HEK293 (cell line): Measurements from ENCODE around the gene PPIP5K2.

ENCODE experiments used
- CTCF ChIA-PET: fragments of 350-600 bp; formaldehyde crosslinking; extraction: SDS; loops from one replicate; lab custom pipeline; 2021; ENCODE audit warnings: antibody characterized with exemption; lab: Yijun Ruan, JAX
- POLR2A ChIA-PET: fragments of 300-600 bp; formaldehyde crosslinking; extraction: SDS; loops from one replicate; lab custom pipeline; 2020; ENCODE audit warnings: antibody characterized with exemption, inconsistent platforms; lab: Yijun Ruan, JAX
- H3K27ac ChIP-seq: fragments of 200-500 bp; sonication (Bioruptor generic); 2 replicates; pipeline ENCODE4 v1.5.1; 2014; ENCODE audit warnings: low read depth, low read length, control low read depth, inconsistent platforms; ENCODE audit errors: extremely low read depth
- H3K36me3 ChIP-seq, 2 experiments: fragments of 200-500 bp in 1 of 2; sonication (Bioruptor generic) in 1 of 2; 1 replicate in 1 of 2; 2 replicates in 1 of 2; pipeline ENCODE4 v1.5.1; 2014 to 2017; ENCODE audit warnings: inconsistent platforms in 2 of 2, low read length in 2 of 2; ENCODE audit not compliant: control insufficient read depth in 2 of 2, insufficient read depth in 1 of 2
- H3K4me1 ChIP-seq: fragments of 200-500 bp; sonication (Bioruptor generic); 2 replicates; pipeline ENCODE4 v1.5.1; 2014; ENCODE audit warnings: mild to moderate bottlenecking, low read length, inconsistent platforms; ENCODE audit not compliant: control insufficient read depth, insufficient read depth
- H3K4me3 ChIP-seq: 2 replicates; pipeline ENCODE4 v1.5.1; 2011; ENCODE audit warnings: low read depth, mild to moderate bottlenecking, control low read depth, low read length, moderate library complexity
- H3K9me3 ChIP-seq: fragments of 200-500 bp; sonication (Bioruptor generic); 2 replicates; pipeline ENCODE4 v1.5.1; 2014; ENCODE audit warnings: low read depth, low read length, inconsistent platforms; ENCODE audit not compliant: control insufficient read depth, insufficient read depth
- AEBP2 ChIP-seq: fragments of 450-650 bp; formaldehyde crosslinking; IDR thresholded peaks from 2 replicates; pipeline ENCODE4 v1.5.1; 2016; ENCODE audit warnings: missing biosample characterization, missing genetic modification characterization, borderline replicate concordance
- GFI1B ChIP-seq: fragments of 450-650 bp; formaldehyde crosslinking; IDR thresholded peaks from 2 replicates; pipeline ENCODE4 v1.5.1; 2016; ENCODE audit warnings: missing biosample characterization, missing genetic modification characterization
- GLI2 ChIP-seq: fragments of 450-650 bp; formaldehyde crosslinking; IDR thresholded peaks from 2 replicates; pipeline ENCODE4; 2017; ENCODE audit warnings: missing biosample characterization, missing genetic modification characterization, low read depth, borderline replicate concordance
- KLF17 ChIP-seq: fragments of 450-650 bp; formaldehyde crosslinking; IDR thresholded peaks from 2 replicates; pipeline ENCODE4 v1.5.1; 2016; ENCODE audit warnings: missing biosample characterization, missing genetic modification characterization
- KLF7 ChIP-seq: fragments of 450-650 bp; formaldehyde crosslinking; IDR thresholded peaks from 2 replicates; pipeline ENCODE4 v1.5.1; 2016; ENCODE audit warnings: missing biosample characterization, missing genetic modification characterization, borderline replicate concordance
- PATZ1 ChIP-seq: fragments of 450-650 bp; formaldehyde crosslinking; IDR thresholded peaks from 2 replicates; pipeline ENCODE4 v1.5.1; 2016; ENCODE audit warnings: missing biosample characterization, missing genetic modification characterization
- SALL2 ChIP-seq: fragments of 450-650 bp; formaldehyde crosslinking; IDR thresholded peaks from 2 replicates; pipeline ENCODE4 v1.5.0; 2017; ENCODE audit warnings: missing biosample characterization, mild to moderate bottlenecking, missing genetic modification characterization, borderline replicate concordance
- ZBTB1 ChIP-seq: fragments of 450-650 bp; formaldehyde crosslinking; IDR thresholded peaks from 2 replicates; pipeline ENCODE4 v1.5.1; 2016; ENCODE audit warnings: missing biosample characterization, missing genetic modification characterization
- ZBTB48 ChIP-seq: fragments of 450-650 bp; formaldehyde crosslinking; IDR thresholded peaks from 2 replicates; pipeline ENCODE4 v1.5.1; 2016; ENCODE audit warnings: missing biosample characterization, missing genetic modification characterization
- ZFP3 ChIP-seq: fragments of 450-650 bp; formaldehyde crosslinking; IDR thresholded peaks from 2 replicates; pipeline ENCODE4 v1.5.1; 2016; ENCODE audit warnings: low read depth, missing biosample characterization, missing genetic modification characterization
- ZNF121 ChIP-seq: fragments of 450-650 bp; formaldehyde crosslinking; IDR thresholded peaks from 2 replicates; pipeline ENCODE4 v1.5.1; 2016; ENCODE audit warnings: missing biosample characterization, missing genetic modification characterization
- ZNF140 ChIP-seq: fragments of 450-650 bp; formaldehyde crosslinking; IDR thresholded peaks from 2 replicates; pipeline ENCODE4 v1.5.1; 2016; ENCODE audit warnings: missing biosample characterization, missing genetic modification characterization
- ZNF24 ChIP-seq: fragments of 450-650 bp; formaldehyde crosslinking; IDR thresholded peaks from 2 replicates; pipeline ENCODE4 v1.5.1; 2016; ENCODE audit warnings: missing biosample characterization, missing genetic modification characterization
- ZNF354C ChIP-seq: fragments of 450-650 bp; formaldehyde crosslinking; IDR thresholded peaks from 2 replicates; pipeline ENCODE4 v1.5.1; 2016; ENCODE audit warnings: missing biosample characterization, missing genetic modification characterization, low read depth, borderline replicate concordance
- ZNF391 ChIP-seq: fragments of 450-650 bp; formaldehyde crosslinking; IDR thresholded peaks from 2 replicates; pipeline ENCODE4 v1.5.1; 2016; ENCODE audit warnings: low read depth, missing biosample characterization, missing genetic modification characterization, borderline replicate concordance
- ZNF423 ChIP-seq: fragments of 450-650 bp; formaldehyde crosslinking; IDR thresholded peaks from 2 replicates; pipeline ENCODE4 v1.5.1; 2016; ENCODE audit warnings: missing biosample characterization, missing genetic modification characterization
- ZNF510 ChIP-seq: fragments of 450-650 bp; formaldehyde crosslinking; IDR thresholded peaks from 2 replicates; pipeline ENCODE4 v1.5.1; 2018; ENCODE audit warnings: mild to moderate bottlenecking, missing genetic modification characterization, missing biosample characterization; ENCODE audit not compliant: insufficient replicate concordance
- ZNF530 ChIP-seq: fragments of 450-650 bp; formaldehyde crosslinking; IDR thresholded peaks from 2 replicates; pipeline ENCODE4 v1.5.1; 2016; ENCODE audit warnings: low read depth, missing biosample characterization, missing genetic modification characterization
- ZNF558 ChIP-seq: fragments of 450-650 bp; formaldehyde crosslinking; IDR thresholded peaks from 2 replicates; pipeline ENCODE4 v1.5.1; 2016; ENCODE audit warnings: missing biosample characterization, missing genetic modification characterization
- ZNF580 ChIP-seq: fragments of 450-650 bp; formaldehyde crosslinking; IDR thresholded peaks from 2 replicates; pipeline ENCODE4 v1.5.1; 2016; ENCODE audit warnings: missing biosample characterization, missing genetic modification characterization
- ZNF701 ChIP-seq: fragments of 450-650 bp; formaldehyde crosslinking; IDR thresholded peaks from 2 replicates; pipeline ENCODE4 v1.5.1; 2016; ENCODE audit warnings: missing biosample characterization, missing genetic modification characterization
- TF ChIP-seq, protein P1 (sequence below): fragments of 450-650 bp; formaldehyde crosslinking; IDR thresholded peaks from 2 replicates; pipeline ENCODE4 v1.5.1; 2017; ENCODE audit warnings: missing biosample characterization, missing genetic modification characterization
- TF ChIP-seq, protein P2 (sequence below): fragments of 450-650 bp; formaldehyde crosslinking; IDR thresholded peaks from 2 replicates; pipeline ENCODE4; 2016; ENCODE audit warnings: missing biosample characterization, missing genetic modification characterization

The PPIP5K2 gene

GRCh38 chr5:103145196-103145595, 25.1 kb downstream of the PPIP5K2 start (continued):
- TF ChIP-seq PATZ1 (tag by site-specific recombination) (no peak), ZNF140 (no peak), ZNF423 (tag by site-specific recombination) (no peak), ZNF24 (tag by site-specific recombination) (no peak), KLF7 (tag by site-specific recombination) (no peak), ZNF701 (no peak), ZNF391 (tag by site-specific recombination) (no peak), AEBP2 (tag by site-specific recombination) (no peak)

GRCh38 chr5:103148213-103148612, 28.1 kb downstream of the PPIP5K2 start:
- Histone ChIP-seq H3K4me1 (no peaks in the 10 kb centered on the region), H3K4me3 (no peak overlapping the region), H3K27ac (no peak overlapping the region), H3K36me3 (peaks cover 0 to 4% of the 10 kb centered on the region in 2 experiments; a peak in 2 of 3 replicates), H3K9me3 (no peaks in the 10 kb centered on the region)
- ChIA-PET CTCF (interaction anchor here (0.6 kb wide), 1 partner anchor 15 kb away, joined by 3 read pairs; no protein-coding TSS in a partner anchor), POLR2A (no interaction called here)
- TF ChIP-seq ZNF558 (tag by site-specific recombination), result no peak
- no peak for TF ChIP-seq ZNF354C (tag by site-specific recombination)
- TF ChIP-seq GFI1B, result no peak

- no peak for TF ChIP-seq ZNF580
- TF ChIP-seq KLF17 (tag by site-specific recombination), result no peak
- TF ChIP-seq ZNF24 (tag by site-specific recombination), result no peak
- POLR2A ChIA-PET, result no interaction called here
- CTCF ChIA-PET, result interaction anchor here (0.9 kb wide), 1 partner anchor 532 kb away, joined by 4 read pairs; no protein-coding TSS in a partner anchor
- H3K4me3 ChIP-seq, result no peak overlapping the region
- H3K36me3 ChIP-seq, result peaks cover 0 to 8% of the 10 kb centered on the region in 2 experiments; a peak in 2 of 3 replicates
- no peaks in the 10 kb centered on the region for H3K4me1 ChIP-seq
- no peak overlapping the region for H3K27ac ChIP-seq
- no peaks in the 10 kb centered on the region for H3K9me3 ChIP-seq
These were observed 31.1 kb downstream of the PPIP5K2 start for GRCh38 chr5:103151156-103151555.

- no peaks in the 10 kb centered on the region for H3K9me3 ChIP-seq
- CTCF ChIA-PET, result no interaction called here
- no peaks in the 10 kb centered on the region for H3K4me1 ChIP-seq
- no peak overlapping the region for H3K4me3 ChIP-seq
- H3K36me3 ChIP-seq, result peaks cover 3 to 10% of the 10 kb centered on the region in 2 experiments; a peak in 1 of 3 replicates
- POLR2A ChIA-PET, result no interaction called here
- H3K27ac ChIP-seq, result no peak overlapping the region
- TF ChIP-seq ZNF530 (no peak), ZNF510 (tag by site-specific recombination) (no peak), SALL2 (tag by site-specific recombination) (no peak), GLI2 (tag by site-specific recombination) (no peak), ZBTB1 (tag by site-specific recombination) (no peak), ZFP3 (tag by site-specific recombination) (no peak), ZBTB48 (tag by site-specific recombination) (no peak), ZNF121 (tag by site-specific recombination) (no peak)
- TF ChIP-seq, protein P1, sequence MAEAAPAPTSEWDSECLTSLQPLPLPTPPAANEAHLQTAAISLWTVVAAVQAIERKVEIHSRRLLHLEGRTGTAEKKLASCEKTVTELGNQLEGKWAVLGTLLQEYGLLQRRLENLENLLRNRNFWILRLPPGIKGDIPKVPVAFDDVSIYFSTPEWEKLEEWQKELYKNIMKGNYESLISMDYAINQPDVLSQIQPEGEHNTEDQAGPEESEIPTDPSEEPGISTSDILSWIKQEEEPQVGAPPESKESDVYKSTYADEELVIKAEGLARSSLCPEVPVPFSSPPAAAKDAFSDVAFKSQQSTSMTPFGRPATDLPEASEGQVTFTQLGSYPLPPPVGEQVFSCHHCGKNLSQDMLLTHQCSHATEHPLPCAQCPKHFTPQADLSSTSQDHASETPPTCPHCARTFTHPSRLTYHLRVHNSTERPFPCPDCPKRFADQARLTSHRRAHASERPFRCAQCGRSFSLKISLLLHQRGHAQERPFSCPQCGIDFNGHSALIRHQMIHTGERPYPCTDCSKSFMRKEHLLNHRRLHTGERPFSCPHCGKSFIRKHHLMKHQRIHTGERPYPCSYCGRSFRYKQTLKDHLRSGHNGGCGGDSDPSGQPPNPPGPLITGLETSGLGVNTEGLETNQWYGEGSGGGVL (tag by site-specific recombination), result no peak
- TF ChIP-seq, protein P2, sequence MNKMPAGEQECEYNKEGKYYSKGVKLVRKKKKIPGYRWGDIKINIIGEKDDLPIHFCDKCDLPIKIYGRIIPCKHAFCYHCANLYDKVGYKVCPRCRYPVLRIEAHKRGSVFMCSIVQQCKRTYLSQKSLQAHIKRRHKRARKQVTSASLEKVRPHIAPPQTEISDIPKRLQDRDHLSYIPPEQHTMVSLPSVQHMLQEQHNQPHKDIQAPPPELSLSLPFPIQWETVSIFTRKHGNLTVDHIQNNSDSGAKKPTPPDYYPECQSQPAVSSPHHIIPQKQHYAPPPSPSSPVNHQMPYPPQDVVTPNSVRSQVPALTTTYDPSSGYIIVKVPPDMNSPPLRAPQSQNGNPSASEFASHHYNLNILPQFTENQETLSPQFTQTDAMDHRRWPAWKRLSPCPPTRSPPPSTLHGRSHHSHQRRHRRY, result no peak
These were observed 46.6 kb downstream of the PPIP5K2 start for GRCh38 chr5:103166706-103167105.
